ENCODE data around the gene ARMS2.

ARMS2 gene

DNA sequence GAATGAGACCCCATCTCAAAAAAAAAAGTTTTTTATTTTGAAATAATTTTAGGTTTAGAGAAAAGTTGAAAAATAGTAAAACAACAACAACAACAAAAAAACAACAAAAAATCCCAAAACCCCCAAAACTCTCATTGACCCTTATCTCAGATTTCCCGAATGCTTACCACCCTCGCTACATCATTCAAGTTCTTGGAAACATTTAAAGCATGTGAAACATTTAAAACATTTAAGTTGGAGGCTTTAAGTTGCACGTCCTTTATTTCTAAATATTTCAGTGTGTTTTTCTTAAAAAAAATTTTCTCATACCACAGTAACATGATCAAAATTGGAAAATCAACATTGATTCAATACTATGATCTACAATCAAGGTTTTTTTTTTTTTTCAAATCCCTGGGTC, 382 bp upstream of the ARMS2 start:
- no peak for DNase-seq (ENCODE audit: low spot score)

DNA sequence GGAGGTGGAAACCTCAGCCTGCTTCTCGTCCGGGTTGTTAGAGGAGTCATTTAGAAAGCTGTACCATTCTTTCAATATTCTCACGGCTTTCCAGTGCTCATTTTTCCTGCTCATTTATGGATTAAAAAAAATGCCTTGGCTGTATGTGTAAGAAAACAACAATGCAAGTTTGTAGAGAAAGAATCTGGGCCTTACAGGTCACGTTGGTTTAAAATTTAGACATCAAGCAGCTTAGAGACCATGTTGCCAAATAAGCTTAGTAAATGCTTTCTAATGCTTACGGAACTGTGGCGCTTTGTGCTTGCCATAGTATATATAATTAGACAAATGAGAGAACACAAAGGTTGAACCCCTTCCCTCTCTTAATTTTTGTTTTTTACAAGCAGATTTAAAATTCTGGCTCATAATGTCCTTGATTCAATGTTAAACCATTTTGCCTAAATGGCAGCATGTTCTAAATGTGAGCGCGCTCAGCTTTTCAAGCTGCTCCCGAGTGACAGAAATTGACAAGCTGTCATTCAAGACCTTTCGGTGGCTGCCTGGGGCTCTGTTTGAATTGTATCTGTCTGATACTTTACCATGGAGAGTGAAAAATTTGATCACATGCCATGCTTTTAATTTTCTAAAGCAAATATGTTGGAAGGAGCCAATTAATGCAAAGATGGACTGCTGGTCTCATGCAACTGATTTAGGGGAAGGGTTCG, 1.1 kb downstream of the ARMS2 start:
- DNase-seq (ENCODE audit: low spot score): no peak

DNA sequence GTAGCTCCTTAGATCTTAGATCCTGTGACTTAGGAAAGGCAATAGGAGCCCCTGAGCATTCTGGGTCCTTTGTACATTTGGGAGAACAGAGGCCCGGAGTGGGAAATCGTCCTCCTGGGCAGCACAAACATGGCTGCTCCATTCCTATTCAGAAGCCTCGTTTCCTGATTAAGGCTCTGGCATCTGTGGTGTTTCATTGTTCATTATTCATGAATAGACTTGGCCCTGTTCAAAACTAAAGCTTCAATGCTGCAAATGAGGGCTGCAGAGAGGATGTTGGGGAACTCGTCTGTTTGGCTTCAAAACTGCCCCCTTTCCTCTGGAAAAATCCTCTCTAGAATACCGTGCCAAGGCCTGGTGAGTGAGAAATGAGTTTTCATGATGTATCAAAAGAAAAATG, 3.5 kb downstream of the ARMS2 start:
- no peak for DNase-seq (ENCODE audit: low spot score)

DNA sequence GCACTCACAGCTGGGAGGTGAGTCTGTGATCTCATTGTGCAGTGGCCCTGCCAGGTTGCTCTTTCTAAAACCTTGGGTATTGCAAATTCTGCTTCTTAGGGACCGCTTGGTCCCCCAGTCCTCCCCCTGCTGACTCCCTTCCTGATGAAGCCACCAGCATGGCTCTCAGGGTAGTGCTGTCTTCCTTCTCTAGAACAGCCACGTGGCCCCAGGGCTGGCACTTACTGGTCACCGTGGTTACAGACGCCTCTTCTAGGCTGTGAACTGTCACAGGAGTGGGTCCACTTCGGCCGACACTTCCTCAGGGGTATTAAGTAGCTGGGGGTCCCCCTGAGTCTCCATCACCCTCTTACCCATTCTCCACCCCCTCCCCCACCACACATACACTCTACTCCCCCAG, 4.2 kb downstream of the ARMS2 start:
- no peak for DNase-seq (ENCODE audit: low spot score)

DNA sequence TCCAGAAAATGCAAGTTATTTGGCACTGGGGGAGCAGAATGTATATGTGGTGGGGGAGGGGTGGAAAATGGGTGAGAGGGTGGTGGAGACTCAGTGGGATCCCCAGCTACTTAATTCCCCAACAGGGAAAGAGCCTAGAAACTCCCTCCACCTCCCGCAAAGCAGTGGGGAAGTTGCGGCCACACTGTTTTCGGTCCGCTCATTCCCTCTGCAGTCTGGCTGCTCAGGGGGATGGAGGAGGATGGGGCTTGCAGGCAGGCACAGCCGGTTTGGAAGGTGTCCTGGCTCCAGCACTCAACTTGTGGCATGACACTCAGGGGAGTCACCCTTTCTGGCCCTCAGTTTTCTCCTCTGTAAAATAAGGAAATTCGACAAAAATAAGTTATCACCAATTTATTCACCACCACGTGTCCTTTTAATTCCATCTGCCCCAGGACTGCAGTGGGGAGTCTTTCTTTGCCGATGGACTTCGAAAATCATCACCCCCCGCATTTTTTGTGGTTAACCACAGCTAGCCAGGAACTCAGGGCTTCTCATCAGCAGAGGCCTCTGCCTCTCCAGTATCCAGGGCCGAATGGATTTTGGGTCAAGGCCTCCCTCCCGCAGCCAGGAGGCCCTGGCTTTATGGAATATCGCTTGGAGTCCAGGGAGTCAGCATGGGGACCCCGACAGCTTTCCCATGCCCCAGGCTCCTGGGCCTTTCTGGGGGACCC, 5.3 kb downstream of the ARMS2 start:
- peak; percentile 31 for DNase-seq (ENCODE audit: low spot score)

DNA sequence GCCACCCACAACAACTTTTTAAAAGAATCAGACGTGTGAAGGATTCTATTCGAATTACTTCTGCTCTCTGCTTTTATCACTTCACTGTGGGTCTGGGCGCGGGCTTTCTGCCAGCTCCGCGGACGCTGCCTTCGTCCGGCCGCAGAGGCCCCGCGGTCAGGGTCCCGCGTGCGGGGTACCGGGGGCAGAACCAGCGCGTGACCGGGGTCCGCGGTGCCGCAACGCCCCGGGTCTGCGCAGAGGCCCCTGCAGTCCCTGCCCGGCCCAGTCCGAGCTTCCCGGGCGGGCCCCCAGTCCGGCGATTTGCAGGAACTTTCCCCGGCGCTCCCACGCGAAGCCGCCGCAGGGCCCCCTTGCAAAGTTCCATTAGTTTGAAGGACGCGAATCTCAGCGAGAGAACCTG, 6.4 kb downstream of the ARMS2 start:
- DNase-seq (ENCODE audit: low spot score): peak; percentile 26

DNA sequence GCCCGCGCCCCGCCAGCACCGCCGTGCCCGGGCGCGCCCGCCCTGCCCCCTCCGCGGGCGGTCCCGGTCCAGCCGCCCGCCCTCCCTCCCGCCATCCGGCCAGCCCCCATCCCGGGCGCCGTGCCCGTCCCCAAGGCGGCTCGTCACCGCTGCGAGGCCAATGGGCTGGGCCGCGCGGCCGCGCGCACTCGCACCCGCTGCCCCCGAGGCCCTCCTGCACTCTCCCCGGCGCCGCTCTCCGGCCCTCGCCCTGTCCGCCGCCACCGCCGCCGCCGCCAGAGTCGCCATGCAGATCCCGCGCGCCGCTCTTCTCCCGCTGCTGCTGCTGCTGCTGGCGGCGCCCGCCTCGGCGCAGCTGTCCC, 6.9 kb downstream of the ARMS2 start, which contains the start of gene HTRA1:
Gene HTRA1, plus strand, starts transcription at position 187 of the 362 bp plus-strand sequence. Its CDS starts 100 bp downstream, at position 287.
- DNase-seq (ENCODE audit: low spot score): peak; percentile 91

DNA sequence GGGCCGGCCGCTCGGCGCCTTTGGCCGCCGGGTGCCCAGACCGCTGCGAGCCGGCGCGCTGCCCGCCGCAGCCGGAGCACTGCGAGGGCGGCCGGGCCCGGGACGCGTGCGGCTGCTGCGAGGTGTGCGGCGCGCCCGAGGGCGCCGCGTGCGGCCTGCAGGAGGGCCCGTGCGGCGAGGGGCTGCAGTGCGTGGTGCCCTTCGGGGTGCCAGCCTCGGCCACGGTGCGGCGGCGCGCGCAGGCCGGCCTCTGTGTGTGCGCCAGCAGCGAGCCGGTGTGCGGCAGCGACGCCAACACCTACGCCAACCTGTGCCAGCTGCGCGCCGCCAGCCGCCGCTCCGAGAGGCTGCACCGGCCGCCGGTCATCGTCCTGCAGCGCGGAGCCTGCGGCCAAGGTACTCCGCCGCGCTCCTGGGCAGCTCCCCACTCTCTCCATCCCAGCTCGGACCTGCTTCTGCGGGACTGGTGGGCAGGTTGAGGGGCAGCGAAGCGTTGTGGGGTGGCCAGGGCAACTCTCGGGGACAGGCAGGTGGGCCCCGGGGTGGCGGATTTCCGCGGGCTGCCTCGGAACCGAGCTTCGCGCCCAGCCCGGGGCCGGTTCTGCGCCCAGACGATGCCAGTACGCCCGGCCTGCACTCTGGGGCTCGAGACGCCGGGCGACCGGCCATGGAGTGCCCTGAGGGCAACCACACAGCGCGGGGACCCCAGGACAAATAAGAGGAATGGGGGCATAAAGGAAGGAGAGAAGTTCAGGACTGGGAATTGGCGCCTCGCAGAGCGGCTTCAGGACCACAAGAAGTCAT, 7.5 kb downstream of the ARMS2 start:
- peak; percentile 71 for DNase-seq (ENCODE audit: low spot score)

DNA sequence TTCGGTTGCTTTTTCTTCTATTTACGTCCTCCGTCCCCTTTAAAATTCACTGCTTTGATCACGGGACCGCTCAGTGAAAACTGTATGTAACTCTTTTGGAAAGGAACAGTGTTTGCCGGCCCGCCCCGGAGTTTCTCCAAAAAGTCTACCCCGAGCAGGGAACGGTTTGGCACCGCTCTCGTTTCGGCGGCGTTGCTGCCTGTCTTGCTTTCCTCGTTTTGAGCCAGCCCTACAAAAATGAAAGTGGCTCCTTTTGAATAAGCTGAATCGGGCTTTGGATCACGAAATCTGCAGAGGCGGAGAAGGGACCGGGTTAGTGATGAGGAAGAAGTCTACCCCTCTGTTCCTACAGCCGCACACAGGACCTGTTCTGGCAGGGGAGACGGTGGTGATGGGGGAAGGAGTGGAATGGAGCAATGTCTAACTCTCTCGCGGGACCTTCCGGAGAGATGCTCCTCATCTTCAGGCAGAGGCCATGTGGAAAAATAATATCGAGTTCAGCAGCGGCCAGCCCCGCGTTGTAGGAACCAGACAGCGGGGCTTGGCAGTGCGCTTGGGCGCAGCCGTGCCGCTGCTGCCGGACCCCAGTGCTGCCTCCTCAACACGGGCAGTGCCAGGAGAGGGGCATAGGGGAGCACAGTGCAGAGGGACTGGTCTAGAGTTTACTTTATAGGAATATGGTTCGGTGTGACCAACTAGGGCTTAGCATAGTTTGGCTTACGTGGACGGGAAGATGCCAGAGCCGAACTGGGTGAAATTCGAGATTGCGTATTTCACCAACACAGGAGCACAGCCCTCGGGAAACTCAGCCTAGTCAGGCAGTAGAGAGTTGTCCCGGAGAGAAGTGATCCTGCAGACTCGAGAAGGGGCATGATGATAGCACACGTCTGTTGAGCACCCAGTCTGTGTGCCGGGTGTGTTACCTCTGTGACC, 8.3 kb downstream of the ARMS2 start:
- no peak for DNase-seq (ENCODE audit: low spot score)

DNA sequence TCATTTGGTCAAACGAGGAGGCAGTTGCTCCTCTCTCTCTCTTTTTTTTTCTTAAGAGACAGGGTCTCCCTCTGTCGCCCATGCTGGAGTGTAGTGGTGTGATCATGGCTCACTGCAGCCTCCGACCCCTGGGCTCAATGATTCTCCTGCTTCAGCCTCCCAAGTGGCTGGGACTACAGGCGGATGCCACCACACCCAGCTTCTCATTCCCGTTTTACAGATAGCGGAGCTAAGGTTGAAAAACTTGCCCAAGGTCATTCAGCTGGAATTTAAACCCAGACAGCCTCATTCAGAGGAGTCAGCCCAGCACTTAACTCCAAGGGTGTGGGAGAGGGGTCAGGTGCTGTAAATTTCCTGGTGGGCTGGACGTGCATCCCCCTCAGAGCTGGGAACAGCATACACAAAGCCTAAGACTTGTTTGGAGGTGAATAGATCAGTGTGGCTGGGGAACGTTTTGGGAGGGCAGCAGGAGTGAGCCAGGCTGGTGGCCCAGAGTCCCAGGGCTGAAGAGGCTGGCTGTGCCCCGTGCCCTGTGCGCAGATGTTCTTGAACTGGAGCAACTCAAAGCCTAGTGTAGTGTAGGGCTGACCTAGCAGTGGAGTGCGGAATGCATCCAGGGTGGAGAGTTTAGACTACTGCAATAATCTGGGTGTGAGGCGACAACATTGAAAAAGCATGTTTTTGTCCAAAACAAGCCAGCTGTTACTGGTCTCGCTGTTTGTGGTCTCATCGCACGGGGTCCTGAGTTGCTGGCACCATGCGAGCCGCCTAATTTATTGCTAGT, 9.2 kb downstream of the ARMS2 start:
- DNase-seq (ENCODE audit: low spot score): no peak

DNA sequence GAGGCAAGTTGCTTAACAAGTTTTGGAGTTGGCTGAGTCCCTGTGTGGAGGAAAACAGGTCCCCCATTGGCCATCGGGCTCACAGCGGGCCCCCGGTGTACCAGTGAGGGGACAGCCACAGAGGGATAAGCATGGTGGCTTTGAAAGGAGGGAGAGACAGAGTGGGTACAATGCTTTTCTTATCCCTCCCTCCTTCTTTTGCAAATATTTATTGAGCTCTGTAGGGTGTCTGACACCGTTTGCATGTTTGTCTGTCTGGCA, 9.7 kb downstream of the ARMS2 start:
- no peak for DNase-seq (ENCODE audit: low spot score)

DNA sequence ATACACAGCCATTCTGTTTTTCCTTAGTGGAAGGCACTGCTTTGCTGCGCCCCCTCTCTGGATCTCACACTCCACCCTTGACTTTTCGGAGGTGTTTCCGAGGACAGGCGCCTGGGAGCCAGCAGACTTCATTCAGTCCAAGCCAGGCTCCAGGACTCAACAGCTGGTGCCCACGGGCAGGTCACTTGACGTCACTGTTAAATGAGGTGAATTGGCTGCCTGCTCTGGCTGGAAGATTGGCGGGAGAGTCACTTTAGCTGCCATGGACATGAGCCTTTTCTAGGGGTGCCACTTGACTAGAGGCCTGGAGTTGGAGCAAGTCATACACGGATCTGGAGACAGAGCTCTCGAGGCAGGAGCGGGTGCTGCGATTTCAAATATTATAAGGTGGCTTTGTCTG, 10.1 kb downstream of the ARMS2 start:
- DNase-seq (ENCODE audit: low spot score): no peak

DNA sequence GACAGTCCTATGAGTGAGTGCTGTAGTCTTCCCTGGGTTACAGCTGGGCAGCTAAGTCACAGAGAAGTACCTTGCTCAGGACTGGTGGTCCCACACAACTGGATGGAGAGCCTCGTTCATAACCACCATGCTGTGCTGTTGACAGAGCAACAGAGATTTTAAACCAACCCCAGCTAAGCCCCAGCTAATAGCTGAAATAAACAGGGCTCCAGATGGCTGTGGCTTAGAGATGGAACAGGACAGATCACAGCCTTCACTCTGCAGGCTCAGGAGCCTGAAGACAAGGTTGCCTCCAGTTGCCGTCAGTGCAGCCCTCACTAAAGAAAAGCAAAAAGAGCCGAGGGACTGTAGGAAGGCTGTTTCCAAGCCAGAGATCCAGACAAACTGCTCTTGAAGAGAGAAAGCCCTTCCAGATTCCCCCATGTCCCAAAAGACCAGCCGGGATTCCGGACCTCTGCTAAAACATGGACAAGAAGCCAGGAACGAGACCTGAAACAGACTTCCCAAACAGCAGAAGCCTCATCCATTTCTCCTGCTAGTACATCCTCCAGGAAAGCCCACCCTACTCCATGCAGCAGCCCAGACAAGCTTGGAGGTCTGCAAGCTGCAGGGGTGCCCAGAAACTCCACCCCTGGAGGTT, 11.1 kb downstream of the ARMS2 start:
- DNase-seq (ENCODE audit: low spot score): no peak

DNA sequence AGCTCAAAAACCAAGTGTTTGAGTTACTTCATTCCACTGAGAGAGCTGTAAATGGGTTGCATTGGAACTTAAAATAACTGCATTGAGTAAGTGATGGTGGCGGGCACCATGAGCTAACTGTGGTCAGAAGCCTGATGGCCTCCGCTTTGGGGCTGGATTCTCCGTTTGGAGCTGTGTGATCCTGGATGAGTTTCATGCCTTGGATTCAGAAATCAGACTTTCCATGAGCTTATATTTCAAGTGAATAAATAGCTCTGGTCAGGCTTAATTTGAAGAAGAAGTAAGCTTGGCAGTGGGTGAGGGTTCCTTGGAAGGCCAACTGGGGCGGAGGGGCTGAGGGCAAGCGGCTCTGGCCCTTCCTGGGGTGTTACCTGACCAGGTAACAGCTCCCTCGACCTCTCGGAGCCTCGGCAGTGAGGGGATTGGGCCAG, 12.5 kb downstream of the ARMS2 start:
- DNase-seq (ENCODE audit: low spot score): no peak

DNA sequence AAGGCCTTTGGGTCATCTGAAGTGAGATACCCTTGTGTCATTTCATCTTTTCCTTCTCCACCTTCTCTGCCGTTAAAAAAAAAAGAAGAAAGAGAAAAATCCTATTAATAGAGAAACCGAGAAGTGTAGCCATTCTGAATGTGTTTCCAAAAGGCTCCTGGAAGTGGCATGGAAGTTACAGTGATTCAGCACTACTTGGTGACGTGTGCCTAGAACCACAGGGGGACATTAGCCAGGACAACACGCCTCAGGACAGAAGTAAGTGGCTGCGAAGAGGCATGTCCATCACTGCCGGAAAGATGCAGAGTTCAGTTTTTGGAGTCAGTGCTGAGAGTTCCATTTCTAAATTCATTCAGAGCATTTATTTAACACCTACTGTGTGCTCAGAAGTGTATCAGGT, 13.2 kb downstream of the ARMS2 start:
- no peak for DNase-seq (ENCODE audit: low spot score)

DNA sequence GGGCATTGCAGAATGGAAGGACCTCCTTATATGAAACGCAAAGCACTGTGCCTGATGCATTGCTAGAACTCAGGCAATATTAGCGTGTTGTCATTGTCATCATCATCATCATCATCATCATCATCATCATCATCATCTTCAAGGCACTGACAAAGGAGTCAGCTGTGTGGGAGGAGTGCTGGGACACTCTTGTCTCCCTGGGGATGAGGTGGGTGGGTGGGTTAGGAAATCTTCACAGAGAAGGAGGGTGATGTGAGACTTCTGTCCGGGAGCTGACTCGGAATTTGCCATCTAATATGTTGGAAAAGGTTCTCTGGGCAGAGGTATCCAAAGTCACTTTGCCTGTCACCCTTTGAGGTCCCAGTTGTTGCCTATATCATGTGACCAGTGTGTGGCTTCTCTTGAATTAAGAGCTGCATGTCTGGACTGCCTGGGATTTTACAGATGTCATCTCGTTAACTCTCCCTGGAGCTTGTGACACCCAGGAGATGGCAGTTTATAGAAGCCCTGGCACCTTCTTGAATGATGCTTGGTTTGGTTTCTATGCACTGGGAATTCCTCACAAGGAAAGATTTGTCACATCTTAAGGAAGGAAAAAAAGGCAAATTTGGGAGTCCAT, 14.0 kb downstream of the ARMS2 start:
- DNase-seq (ENCODE audit: low spot score): no peak

DNA sequence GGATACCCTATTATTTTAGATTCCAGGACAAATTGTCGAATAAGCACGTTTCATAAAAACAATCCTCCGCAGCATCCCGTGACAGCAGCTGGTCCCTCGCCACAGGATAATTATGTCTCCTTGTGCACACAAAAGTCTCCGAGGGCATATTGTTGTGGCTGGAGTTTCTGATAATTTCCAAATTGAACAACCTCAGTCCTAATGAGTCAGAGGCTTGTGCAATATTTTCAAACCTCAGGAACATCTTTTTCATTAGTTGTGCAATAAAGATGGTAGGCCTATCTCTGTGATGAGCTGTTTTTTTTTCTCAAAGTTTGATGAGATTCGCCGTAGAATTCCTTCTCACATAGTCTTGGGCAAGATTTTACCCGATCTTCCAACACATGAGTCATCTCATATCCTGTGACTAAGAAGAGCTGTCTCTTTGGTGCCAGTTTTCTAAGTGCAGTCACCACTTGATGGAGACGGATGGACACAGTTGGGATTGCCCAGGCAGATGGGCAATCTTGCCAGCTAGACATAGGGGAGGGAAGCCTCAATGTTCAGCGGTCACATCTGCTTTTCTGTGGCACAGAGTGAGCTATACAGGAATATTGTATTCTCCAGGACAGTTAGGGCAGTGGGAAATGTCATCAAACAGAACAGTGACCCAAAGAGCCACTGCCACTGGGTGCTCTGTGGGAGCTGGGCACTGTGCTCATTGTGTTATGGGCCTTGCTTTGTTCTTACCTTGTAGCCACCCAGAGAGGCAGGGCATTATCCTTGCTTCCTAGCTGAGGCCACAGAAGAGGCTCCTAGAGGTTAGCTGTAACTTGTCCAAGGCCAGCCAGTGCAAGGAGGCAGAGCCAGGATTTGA, 14.7 kb downstream of the ARMS2 start:
- no peak for DNase-seq (ENCODE audit: low spot score)

DNA sequence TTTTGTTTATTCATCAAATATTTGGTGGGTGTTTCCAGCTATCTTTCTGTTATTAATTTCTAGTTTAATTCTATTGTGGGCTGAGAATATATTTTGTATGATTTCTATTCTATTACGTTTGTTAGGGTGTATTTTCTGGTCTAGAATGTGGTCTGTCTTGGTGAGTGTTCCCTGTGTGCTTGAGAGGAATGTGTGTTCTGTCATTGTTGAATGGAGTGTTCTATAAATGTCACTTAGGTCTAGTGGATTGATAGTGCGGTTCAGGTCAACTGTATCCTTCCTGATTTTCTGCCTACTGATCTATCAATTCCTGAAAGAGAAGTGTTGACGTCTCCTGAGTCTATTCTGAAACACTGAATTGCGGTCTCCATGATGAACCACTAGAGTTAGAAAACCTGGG, 15.4 kb downstream of the ARMS2 start:
- no peak for DNase-seq (ENCODE audit: low spot score)

DNA sequence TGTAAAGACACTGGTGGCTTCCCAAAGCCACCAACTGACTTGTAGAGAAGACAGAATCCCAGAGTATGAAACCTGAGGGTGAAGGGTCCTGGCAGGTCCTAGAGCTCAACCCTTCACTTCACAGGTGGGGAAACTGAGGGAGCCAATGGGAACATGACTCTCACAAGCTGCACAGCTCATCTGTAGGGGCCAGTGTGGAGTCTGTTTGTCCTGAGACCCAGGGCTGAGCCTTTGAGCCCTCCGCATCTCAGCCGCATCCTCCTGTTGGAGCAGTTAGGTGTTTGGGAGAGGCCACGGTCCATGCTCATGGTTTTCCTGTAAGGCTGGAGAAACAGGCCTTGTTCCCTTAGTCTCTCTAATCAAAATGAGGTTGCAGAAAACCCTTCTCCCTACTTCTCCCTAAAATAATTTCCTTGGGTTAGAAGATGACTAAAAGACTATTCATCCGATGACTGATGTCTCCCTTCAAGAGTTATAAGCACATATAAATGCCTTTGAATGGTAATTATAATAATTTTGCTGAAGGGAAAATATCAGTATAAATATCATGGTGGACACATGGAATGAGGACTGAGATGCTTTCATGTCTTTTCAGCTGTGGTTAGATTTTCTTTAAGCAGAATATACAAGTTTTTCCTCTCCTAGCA, 17.2 kb downstream of the ARMS2 start:
- no peak for DNase-seq (ENCODE audit: low spot score)

Measured in iPS-NIHi11 (cell line).